HG03439 (cell line): ENCODE data around the gene PRKAG1.

ENCODE experiments used
- ATAC-seq: cut with Tn5 transposase; IDR thresholded peaks from one replicate; pipeline ENCODE4 v1.9.1; 2021; ENCODE audit warnings: mild to moderate bottlenecking, moderate library complexity; ENCODE audit not compliant: unreplicated experiment

Gene PRKAG1

GRCh38 chr12:48969833-48970701 lies 48.5 kb downstream of the PRKAG1 start:
- no peak for ATAC-seq

- ATAC-seq: no peak
These were observed 49.3 kb downstream of the PRKAG1 start for GRCh38 chr12:48969160-48969771.

- no peak for ATAC-seq
These were observed 50.1 kb downstream of the PRKAG1 start for GRCh38 chr12:48968467-48968866.

GRCh38 chr12:48967991-48968390 lies 50.6 kb downstream of the PRKAG1 start:
- no peak for ATAC-seq

- ATAC-seq: no peak
These were observed 52.2 kb downstream of the PRKAG1 start for GRCh38 chr12:48966177-48966895.

DNA sequence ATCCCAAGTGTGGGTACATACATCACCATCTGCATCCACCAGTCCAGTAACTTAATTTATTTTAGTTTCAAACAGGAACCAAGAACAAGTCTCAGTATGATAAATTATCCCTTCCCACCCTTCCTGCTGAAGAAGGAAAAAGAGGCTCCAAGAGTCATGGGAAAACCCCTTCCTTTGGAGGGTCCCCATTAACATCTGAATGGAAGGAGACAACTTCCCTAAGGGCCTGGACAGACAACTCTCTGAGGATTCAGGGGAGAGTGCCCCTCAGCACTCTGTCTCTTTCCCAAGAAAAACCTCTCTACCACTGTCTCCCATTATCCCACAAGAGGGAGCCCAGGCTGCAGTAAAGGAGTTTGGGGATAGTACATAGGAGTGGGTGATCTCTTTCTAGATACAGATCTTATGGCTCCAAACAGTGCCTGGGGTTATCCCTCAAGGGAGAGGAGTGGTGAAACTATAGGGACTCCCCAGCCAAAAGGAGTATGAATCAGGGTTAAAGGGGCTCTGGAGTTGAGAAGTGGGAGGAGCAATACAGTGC lies 53.2 kb downstream of the PRKAG1 start:
- no peak for ATAC-seq

- no peak for ATAC-seq
These were observed 56.8 kb downstream of the PRKAG1 start for GRCh38 chr12:48961801-48962200.

GRCh38 chr12:48961331-48961730 lies 57.2 kb downstream of the PRKAG1 start:
- no peak for ATAC-seq

DNA sequence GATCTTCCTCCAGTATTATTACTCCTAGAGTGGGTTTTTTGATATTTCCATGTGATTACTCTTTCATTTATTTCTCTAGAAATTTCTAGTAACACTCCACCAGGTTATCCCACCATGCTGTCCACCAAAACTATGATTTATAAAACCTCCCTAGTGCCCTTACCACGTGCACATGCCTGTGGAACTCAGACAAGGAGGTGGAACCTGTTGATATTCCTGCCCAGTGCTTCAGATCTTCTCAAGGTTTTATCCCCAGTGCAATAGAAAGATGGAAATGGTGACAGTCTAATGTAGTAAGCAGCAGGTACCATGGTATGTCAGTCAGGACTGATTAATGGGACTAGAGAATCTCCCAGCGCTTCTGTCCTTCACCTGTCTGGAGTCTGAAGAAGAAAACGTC lies 57.7 kb downstream of the PRKAG1 start:
- no peak for ATAC-seq

GRCh38 chr12:48958049-48958388 lies 60.6 kb downstream of the PRKAG1 start:
- ATAC-seq: no peak

GRCh38 chr12:48957141-48958048 lies 61.2 kb downstream of the PRKAG1 start, which contains the start of gene ARF3:
Gene ARF3 (minus strand): TSS chr12:48957487. CDS start chr12:48941095, 16,392 bp downstream.
- peak; percentile 89 for ATAC-seq

- ATAC-seq: no peak
These were observed 62.1 kb downstream of the PRKAG1 start for GRCh38 chr12:48956279-48957140.

GRCh38 chr12:48954841-48955501 lies 63.6 kb downstream of the PRKAG1 start:
- ATAC-seq: no peak

GRCh38 chr12:48954061-48954460 lies 64.5 kb downstream of the PRKAG1 start:
- ATAC-seq: no peak

DNA sequence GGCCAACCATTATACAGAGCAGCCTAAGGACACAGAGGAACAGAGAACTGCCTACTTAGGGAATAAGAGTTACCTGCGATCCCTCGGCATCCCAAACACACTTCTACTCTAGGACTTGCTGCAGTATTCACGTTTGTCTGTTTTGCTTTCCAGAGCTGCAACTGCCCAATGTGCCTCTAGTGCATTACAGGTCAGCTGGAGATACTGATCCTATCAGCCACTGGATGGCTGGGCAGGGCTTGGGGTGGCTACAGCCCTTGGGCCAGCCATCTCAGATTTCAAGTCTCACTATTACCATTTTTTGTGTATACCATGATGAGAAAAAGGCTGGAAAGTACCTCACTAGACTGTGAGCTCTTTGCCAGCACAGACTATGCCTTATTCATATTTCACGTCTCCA lies 65.9 kb downstream of the PRKAG1 start:
- ATAC-seq: no peak
